Germinal center (tissue), 1 donor: Measurements from ENCODE around the gene APOOL.
"Not testable (repeated sequence)": the region's sequence is repeated elsewhere in the genome, so short reads cannot be mapped to it uniquely, and the experiment has no call there.

Experiments
- DNase-seq: peaks from one replicate; pipeline ENCODE4 v3.0.0; 2012; ENCODE audit warnings: mixed read lengths, low spot score

APOOL gene, protein sequence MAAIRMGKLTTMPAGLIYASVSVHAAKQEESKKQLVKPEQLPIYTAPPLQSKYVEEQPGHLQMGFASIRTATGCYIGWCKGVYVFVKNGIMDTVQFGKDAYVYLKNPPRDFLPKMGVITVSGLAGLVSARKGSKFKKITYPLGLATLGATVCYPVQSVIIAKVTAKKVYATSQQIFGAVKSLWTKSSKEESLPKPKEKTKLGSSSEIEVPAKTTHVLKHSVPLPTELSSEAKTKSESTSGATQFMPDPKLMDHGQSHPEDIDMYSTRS

DNA sequence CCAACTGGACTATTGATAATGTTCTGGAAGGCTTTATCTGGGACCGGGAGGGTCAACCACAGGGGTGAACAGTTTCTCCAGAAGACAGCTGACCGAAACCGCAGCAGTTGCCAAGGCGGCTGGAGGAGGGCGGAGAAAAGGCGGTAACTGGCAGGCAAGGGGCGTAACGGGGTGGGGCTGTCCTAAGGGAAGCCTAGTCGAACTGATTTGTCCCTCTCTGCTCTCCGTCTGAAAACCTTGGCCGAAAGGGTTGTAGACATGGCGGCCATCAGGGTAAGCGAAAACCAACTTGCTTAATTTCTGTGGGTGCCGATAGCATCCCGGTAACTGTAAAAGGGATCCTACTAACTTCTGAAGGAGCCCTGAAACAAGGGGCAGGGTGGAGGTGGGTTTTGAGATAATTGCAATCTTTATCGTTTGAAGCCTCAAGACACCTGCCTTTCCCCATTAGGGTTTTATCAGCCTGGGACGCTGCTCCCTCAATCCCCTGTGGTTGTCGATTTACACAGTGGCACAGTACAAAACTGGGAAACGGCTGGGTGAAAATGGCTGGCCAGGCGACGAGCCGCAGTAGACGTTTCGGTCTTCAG, at the start of gene APOOL:
TSS of gene APOOL (plus strand) at position 223 of the 590 bp plus-strand sequence. CDS start at position 259, 36 bp downstream.
- DNase-seq: peak; percentile 57

DNA sequence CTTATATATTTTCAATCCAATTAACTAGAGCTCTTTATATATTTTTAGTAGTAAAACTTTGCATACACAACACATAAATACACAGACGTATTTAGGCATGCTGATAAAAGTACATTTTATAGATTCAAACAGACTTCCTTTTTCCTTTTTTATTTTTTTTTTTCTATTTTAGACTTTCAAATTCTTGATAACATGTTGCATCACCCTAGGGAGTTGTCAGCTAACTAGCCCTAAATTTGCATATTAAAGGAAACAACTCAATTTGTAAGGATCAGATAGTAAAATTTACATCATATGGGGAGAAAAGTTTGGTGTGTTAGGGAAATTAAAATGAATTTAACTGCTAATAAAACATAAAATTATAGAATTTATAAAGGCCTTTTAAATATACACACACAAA, 47.4 kb upstream of the APOOL start:
- DNase-seq: no peak

DNA sequence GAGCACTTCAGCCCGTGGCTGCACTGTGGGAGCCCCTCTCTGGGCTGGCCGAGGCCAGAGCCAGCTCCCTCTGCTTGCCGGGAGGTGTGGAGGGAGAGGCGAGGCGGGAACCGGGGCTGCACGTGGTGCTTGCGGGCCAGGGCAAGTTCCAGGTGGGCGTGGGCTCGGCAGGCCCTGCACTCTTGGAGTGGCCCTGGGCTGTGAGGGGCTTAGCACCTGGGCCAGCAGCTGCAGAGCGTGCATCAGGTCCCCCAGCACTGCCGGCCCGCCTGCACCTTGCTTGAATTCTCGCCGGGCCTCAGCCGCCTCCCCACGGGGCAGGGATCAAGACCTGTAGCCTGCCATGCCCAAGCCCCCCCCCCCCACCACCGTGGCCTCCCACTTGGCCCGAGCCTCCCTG, 28.9 kb upstream of the APOOL start:
- DNase-seq: no peak

DNA sequence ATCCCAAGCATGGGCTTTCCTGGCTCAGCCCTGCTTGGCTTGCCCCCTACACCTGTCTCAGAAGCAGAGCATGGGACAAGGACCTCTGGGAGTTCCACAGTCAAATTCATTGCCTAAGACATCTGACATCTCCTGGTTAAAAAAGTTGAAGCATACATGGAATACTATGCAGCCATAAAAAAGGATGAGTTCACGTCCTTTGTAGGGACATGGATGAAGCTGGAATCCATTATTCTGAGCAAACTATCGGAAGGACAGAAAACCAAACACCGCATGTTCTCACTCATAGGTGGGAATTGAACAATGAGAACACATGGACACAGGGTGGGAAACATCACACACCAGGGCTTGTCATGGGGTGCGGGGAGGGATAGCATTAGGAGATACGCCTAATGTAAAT, 11.9 kb upstream of the APOOL start:
- DNase-seq: not testable (repeated sequence)

DNA sequence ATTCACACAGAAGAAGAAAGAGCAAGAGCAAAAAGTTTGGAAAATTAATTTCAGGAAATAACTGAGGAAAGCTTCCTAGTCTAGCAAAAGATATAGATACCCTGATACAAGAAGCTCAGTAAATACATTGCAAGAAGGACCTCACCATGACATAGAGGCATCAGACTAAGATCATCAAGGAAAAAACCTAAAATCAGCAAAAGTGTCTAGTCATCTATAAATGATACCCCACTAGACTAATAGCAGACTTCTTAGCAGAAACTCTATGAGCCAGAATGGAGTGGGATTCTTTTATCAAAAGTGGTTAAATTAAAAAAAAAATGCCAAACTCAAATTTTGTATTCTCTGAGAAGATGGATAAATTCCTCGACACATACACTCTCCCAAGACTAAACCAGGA, 10.5 kb upstream of the APOOL start:
- no peak for DNase-seq

DNA sequence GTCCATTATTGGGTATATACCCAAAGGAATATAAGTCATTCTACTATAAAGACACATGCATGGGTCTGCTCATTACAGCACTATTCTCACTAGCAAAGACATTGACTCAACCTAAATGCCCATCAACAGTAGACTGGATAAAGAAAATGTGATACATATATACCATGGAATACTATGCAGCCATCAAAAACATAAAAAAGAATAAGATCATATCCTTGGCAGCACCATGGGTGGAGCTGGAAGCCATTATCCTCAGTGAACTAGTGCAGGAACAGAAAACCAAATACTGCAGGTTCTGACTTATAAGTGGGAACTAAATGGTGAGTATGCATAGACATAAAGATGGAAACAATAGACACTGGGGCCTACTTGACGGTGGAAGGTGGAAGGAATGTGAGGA, 2.3 kb upstream of the APOOL start:
- DNase-seq: no peak

DNA sequence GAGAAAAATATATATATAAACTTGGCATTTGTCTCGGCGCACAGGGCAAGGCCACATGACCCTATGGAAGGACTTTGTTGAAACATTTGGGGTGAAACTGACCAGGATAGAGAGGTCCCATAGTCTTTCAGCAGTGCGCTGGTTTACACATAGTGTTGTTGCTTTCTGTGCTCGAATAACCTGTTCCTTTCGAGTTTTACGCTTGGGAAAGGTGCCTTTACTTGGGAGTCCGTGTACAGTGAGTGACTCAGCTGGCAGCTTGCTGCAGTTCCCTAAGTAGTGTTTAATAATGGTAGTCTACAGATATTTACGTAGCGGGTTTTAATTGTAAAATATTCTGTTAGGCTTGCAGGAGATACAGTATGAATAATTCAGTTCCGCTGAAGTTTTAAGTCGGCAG, 578 bp downstream of the APOOL start:
- no peak for DNase-seq

DNA sequence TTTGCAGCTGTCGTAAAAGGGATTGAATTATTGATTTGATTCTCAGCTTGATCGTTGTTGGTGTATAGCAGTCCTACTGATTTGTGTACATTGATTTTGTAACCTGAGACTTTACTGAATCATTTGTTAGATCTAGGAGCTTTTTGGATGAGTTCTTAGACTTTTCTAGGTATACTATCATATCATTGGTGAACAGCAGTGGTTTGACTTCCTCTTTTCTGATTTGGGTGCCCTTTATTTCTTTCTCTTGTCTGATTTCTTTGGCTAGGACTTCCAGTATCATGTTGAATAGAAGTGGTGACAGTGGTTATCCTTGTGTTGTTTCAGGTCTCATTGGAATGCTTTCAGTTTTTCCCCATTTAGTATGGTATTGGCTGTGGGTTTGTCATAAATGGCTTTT, 8.4 kb downstream of the APOOL start:
- no peak for DNase-seq

DNA sequence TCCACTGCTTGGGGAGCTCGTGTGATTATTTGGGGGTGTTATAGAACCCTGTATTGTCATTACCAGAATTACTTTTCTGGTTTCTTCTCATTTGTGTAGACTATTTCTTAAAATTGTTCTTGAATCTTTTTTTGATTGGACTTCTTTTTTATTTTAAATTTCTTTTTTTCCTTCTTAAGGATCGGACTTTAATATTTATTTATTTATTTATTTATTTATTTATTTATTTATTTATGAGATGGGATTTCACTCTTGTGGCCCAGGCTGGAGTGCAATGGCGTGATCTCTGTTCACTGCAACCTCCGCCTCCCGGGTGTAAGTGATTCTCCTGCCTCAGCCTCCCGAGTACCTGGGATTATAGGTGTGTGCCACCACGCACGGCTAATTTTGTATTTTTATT, 11.7 kb downstream of the APOOL start:
- not testable (repeated sequence) for DNase-seq

DNA sequence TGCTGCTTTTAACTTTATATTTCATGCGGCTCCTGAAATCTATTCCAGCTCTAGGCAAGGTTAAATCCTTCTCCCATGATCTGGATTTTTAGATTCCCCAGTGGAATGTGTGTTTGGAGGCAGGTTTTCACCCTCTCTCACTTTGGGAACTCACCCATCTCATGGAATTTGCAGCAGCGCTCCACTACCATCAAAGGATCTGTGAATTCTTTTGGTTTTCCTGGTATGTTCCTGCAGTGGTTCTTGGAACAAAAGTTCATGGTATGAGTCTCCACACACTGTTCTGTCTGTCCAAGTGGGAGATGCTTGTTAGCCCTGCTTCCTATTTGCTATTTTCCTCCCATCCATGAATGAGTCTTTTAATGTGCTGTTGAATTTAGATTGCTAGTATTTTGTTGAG, 14.0 kb downstream of the APOOL start:
- no peak for DNase-seq

DNA sequence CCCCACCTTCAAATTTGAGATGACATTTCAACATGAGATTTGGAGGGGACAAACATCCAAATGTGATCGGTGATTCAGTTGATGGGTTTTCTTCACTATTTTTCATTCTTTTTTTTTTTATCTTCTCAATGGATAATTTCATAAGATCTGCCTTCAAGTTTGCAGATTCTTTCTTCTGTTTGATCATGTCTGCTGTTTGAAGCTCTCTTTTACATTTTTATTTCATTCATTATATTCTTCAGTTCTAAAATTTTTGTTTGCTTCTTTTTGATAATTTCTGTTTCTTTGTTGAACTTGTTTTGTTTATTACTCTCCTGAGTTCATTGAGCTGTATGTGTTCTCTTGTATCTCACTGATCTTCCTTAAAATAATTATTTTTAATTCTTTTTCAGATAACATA, 14.8 kb downstream of the APOOL start:
- DNase-seq: no peak

DNA sequence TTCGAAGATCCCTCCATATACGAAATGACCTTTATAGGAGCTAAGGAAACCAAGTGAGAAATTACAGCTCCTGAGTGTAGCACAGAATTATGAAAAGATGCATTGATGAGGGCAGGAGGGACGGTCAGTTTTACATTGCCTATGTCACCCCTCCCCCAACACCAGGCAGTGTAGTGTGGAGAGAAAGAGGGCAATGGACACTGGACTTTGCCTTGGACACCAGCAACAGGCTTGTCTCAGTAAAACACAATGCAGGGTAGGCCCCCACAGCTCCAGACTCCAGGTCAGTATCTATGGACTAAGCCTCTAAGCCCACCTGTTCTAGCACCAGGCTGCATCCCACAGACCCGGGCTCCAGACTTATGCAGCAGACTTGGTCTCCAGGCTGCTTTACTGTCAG, 16.5 kb downstream of the APOOL start:
- no peak for DNase-seq

DNA sequence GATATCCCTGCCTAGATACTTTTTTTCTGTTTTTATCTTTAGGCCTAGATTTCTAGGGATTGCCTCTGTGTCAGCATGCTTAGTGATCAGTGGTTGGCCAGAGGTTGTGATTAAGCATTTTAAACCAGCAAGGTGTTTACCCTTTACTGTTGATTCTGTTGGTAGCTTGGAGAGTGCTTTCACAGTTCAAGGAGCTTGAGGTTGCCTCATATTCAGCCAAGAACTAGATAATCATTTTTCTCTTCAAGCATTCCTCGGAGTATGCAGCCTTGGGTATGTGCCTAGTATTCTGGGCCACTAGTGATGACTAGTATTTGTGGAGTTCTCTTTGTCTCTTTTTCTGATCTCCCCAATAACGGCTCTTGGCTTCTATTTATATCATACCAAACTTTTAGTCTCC, 20.4 kb downstream of the APOOL start:
- no peak for DNase-seq

DNA sequence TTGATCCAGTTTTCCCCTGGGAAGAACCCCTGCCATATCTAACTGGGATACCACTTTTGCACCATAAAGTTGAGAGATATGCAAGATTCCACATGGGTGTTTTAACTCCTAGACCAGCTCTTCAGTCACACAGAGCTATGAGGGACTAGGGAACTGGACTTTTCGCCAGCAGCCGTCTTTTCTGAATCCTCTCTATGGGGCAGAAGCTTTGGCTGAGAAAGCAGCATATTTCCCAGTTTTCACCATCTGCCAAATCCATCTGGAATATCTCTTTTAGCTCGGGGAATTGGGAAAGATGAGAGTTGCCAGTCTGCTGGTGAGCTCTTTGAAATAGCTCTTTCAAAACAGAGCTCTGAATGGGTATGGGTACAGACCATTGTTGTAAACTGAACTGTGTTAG, 20.9 kb downstream of the APOOL start:
- DNase-seq: no peak

DNA sequence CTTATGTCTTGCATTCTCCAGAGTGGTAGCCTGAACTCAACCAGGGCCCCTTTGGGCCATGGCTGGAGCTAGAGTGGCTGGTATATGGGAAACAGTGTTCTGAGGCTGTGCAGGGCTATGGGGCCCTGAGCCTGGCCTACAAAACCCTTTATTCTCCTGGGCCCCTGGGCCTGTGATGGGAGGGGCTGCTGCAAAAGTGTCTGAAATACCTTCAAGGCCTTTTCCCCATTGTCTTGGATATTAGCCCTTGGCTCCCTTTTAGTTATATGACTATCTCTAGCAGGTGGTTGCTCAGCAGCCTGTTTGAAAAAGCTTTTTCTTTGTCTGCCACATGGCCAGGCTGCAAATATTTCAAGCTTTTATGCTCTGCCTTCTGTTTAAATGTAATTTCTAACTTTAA, 22.5 kb downstream of the APOOL start:
- no peak for DNase-seq

DNA sequence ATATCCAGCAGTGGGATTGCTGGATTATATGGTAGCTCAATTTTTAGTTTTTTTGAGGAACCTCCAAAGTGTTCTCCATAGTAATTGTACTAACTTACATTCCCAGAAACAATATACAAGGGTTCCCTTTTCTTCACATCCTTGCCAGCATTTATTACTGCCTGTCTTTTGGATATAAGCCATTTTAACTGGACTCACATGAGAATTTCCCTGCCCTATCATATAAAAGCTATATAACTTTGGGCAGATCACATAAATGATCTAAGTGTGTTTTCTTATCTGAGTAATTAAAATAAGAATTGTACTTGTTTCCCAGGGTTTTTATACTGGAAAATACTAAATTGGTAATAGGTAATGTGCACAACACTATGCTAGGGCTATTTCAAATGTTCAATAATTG, 25.4 kb downstream of the APOOL start:
- DNase-seq: no peak

DNA sequence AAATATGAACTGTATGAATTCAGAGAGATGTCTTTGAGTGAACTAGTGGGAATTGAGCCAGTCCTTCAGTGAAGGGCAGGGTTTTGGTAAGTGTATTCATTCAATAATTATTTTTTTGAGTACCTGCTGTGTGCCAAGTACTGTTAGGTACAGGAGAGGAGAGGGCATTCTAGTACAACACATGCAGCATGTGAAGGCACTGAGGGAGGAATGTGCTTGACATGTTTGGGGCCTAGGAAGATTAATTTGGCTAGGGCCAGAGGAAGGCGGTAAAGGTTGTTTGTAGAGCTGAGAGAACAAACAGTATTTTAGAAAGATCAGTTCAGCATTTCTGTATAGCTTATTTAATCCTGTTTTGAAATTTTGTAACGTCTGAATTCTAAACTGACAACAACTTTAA, 27.8 kb downstream of the APOOL start:
- no peak for DNase-seq

DNA sequence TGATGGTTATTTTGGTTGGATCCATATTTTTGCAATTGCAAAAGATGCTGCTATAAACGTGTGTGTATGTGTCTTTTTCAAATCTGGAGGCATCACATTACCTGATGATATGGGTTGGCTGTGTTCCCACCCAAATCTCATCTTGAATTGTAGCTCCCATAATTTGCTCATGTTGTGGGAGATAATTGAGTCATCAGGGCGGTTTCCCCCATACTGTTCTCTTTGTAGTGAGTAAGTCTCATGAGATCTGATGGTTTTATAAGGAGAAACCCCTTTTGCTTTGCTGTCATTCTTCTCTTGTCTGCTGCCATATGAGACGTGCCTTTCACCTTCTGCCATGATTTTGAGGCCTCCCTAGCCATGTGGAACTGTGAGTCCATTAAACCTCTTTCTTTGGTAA, 33.4 kb downstream of the APOOL start:
- no peak for DNase-seq

DNA sequence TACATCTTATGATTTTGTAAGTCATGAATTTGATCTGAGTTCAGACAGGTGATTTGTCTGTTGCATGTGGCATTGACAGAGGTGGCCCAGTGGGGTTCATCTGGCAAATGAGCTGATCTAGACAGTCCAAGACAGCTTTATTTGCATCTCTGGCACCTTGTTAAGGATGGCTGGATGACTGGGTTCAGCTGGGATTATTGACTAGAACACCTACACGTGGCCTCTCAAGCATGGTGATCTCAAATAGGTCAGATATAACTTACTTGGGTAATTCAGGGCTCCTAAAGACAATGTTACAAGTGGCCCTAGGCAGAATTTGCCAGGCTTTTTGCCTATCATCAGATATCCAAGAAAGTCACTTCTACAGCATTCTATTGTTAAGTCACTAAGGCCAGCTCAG, 48.0 kb downstream of the APOOL start:
- DNase-seq: no peak

DNA sequence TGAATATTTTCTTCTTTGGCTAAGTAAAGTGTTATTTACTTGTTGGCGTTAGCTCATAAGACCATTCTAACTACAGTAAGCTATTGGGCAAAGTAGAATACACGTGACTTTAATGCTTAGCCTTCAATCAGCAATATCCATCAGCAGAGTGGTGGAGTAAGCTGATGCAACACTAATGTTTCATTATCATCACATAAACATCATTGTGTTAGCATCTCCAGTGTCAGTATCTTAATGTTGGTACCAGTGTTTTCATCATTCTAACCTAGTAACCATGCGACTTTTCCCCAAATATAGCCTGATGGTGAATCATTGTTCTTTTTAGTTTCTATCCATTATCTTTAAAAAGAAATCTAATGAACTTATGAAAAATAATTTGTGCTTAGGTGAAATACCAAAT, 48.5 kb downstream of the APOOL start:
- DNase-seq: no peak

DNA sequence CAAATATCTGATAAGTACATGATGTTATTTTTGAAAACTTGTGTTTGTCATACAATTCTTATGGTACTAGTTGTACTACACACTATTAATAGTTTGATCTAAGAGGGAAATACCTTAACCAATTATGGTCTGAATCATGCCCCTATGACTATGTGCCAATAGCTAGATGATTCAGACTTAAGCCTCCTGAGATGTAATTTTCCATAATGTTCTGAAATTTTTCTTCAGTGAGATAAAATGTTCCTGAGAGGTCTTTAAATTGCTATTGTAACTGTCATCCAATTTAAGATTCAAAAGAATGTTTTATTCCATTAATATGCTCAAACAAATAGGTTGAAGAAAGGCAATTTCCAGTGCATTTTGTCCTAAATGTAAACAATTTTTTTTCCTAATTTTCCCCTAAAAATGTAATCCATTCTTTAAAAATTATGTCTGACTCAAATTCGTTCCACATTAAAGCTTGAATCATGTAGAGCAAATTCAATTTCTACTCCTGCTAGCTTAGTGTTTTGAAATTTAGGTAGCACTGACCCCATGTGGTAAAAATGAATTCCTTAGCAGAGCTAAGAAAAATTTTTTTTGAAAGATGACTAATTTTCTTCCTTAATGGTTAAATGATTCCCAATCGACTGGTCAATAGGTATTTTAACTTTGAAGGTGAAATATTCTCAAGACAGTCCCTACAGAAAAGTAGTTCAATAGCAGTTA, 49.1 kb downstream of the APOOL start:
- DNase-seq: no peak

DNA sequence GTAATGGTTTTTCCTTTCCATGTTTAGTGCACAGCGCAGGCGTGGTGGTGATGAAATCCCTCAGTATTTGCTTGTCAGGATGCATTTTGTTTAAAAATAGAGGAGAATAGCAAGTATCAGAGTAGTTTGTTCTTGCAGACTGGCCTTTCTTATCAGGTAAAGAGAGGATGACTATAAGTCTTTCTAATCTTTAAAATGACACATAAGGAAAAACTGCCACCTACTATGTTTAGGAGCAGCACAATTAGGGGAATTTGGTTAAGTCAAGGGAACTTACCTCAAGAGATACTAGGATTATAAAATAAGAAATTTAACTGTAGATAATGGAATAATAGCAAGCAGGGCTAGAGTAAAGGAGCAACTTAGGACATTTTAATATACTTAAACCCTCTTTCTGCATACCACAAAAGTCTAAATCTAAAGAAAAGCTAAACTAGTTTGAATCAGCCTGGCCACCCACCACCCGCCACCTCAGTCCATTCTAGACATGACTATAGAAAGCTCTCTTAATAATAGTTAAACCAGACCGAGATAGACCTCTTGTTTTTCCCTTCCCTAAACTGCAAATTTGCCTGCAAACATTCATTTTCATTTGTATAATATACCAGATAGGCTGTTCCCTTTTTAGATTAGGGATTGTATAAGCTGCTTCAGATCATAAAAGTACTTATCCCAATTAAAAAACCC, 62.0 kb downstream of the APOOL start:
- no peak for DNase-seq

DNA sequence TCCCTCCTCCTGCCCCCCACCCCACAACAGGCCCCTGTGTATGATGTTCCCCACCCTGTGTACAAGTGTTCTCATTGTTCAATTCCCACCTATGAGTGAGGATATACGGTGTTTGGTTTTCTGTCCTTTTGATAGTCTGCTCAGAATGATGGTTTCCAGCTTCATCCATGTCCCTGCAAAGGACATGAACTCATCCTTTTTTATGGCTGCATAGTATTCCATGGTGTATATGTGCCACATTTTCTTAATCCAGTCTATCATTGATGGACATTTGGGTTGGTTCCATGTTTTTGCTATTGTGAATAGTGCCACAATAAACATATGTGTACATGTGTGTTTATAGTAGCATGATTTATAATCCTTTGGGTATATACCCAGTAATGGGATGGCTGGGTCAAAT, 73.6 kb downstream of the APOOL start:
- DNase-seq: not testable (repeated sequence)
